B cell (primary cell): ENCODE data around the gene CACNA1D. TPM values are rescaled to one million over a fixed set of nuclear protein-coding genes. Genes with fewer than 3 reads are reported as not detected.

Experiments used
- ATAC-seq: fragments of 200-7000 bp; cut with Tn5 transposase; one replicate; pipeline ENCODE4 v1.10.0; 2021; ENCODE audit warnings: low read depth, mild to moderate bottlenecking, moderate number of reproducible peaks, moderate library complexity
- CTCF ChIA-PET: fragments of 350-600 bp; sonication (Branson Sonifier 250); formaldehyde crosslinking; loops from one replicate; lab custom pipeline; 2021; ENCODE audit warnings: antibody characterized with exemption, inconsistent platforms; lab: Charles Lee
- POLR2A ChIA-PET: fragments of 350-600 bp; sonication (Branson Sonifier 250); formaldehyde crosslinking; loops from one replicate; lab custom pipeline; 2021; ENCODE audit warnings: antibody characterized with exemption; lab: Charles Lee
- DNase-seq: peaks from one replicate; pipeline ENCODE4 v3.0.0; 2013
- H2AFZ ChIP-seq: 2 replicates; pipeline ENCODE4 v1.6.1; 2012; ENCODE audit warnings: mild to moderate bottlenecking, low read depth, low read length; ENCODE audit not compliant: insufficient read depth, poor library complexity, severe bottlenecking
- H3K27ac ChIP-seq, 2 donors: 1 replicate in 1 of 2; 2 replicates in 1 of 2; pipeline ENCODE4 v1.5.1; 2012 to 2013; ENCODE audit warnings: low read length in 2 of 2, mild to moderate bottlenecking in 2 of 2, moderate library complexity in 1 of 2
- H3K27me3 ChIP-seq, 4 experiments: fragments of 200-600 bp in 1 of 4; sonication (generic) in 1 of 4; replicated peaks in 1 of 4; 1 replicate in 2 of 4; 2 replicates in 2 of 4; pipeline versions ENCODE4 v1.6.1 to v1.7.0; 2013 to 2016; ENCODE audit warnings: low read length in 3 of 4, mild to moderate bottlenecking in 2 of 4, mixed read lengths in 1 of 4, moderate library complexity in 1 of 4; ENCODE audit not compliant: insufficient read depth in 4 of 4, control insufficient read depth in 3 of 4; ENCODE audit errors: control extremely low read depth in 1 of 4
- H3K36me3 ChIP-seq, 2 experiments: replicated peaks in 1 of 2; 1 replicate in 1 of 2; 2 replicates in 1 of 2; pipeline versions ENCODE4 v1.6.1 to v1.7.1; 2013; ENCODE audit warnings: low read length in 1 of 2; ENCODE audit not compliant: insufficient read depth in 2 of 2, control insufficient read depth in 1 of 2; ENCODE audit errors: control extremely low read depth in 1 of 2, extremely low read depth in 1 of 2
- H3K4me1 ChIP-seq, 2 donors: fragments of 200-600 bp in 1 of 2; sonication (generic) in 1 of 2; 1 replicate in 1 of 2; 2 replicates in 1 of 2; pipeline versions ENCODE4 v1.5.1 to v1.6.1; 2013 to 2017; ENCODE audit warnings: low read length in 2 of 2; ENCODE audit not compliant: control insufficient read depth in 2 of 2, insufficient read depth in 2 of 2
- H3K4me2 ChIP-seq: replicated peaks from 2 replicates; pipeline ENCODE3; 2012; ENCODE audit warnings: mild to moderate bottlenecking, low read depth, low read length; ENCODE audit not compliant: poor library complexity, severe bottlenecking
- H3K4me3 ChIP-seq, 5 experiments: fragments of 200-600 bp in 1 of 5; sonication (generic) in 1 of 5; 1 replicate in 3 of 5; 2 replicates in 2 of 5; pipeline versions ENCODE4 v1.5.1 to v1.7.0; 2011 to 2016; ENCODE audit warnings: low read length in 4 of 5, mild to moderate bottlenecking in 4 of 5, low read depth in 2 of 5, control low read depth in 1 of 5, moderate library complexity in 1 of 5; ENCODE audit not compliant: insufficient read depth in 1 of 5; ENCODE audit errors: control extremely low read depth in 1 of 5, extremely low read depth in 1 of 5
- H3K79me2 ChIP-seq: fragments of 200-600 bp; sonication (generic); one replicate; pipeline ENCODE4 v1.6.0; 2016; ENCODE audit warnings: low read length; ENCODE audit not compliant: control insufficient read depth, insufficient read depth
- H3K9ac ChIP-seq: fragments of 200-600 bp; sonication (generic); 2 replicates; pipeline ENCODE4 v1.6.1; 2017; ENCODE audit warnings: mild to moderate bottlenecking, low read length, moderate library complexity
- H3K9me3 ChIP-seq, 3 donors: one replicate each; pipeline versions ENCODE4 v1.6.1 to v1.7.1; 2013; ENCODE audit warnings: low read length in 2 of 3; ENCODE audit not compliant: control insufficient read depth in 2 of 3, insufficient read depth in 1 of 3; ENCODE audit errors: control extremely low read depth in 1 of 3
- H4K20me1 ChIP-seq: 2 replicates; pipeline ENCODE4 v1.6.0; 2012; ENCODE audit warnings: mild to moderate bottlenecking, low read length; ENCODE audit not compliant: insufficient read depth, control insufficient read depth, poor library complexity, severe bottlenecking
- H3K27ac Mint-ChIP-seq: one replicate; pipeline ENCODE4 v1.8.0; 2021; ENCODE audit warnings: mixed read lengths
- H3K27me3 Mint-ChIP-seq: one replicate; pipeline ENCODE4 v1.8.0; 2021; ENCODE audit warnings: mixed read lengths
- H3K4me1 Mint-ChIP-seq: one replicate; pipeline ENCODE4 v1.8.0; 2021; ENCODE audit warnings: mixed read lengths
- H3K4me3 Mint-ChIP-seq: one replicate; pipeline ENCODE4 v1.8.0; 2021; ENCODE audit warnings: mixed read lengths
- H3K9me3 Mint-ChIP-seq: one replicate; pipeline ENCODE4 v1.8.0; 2022; ENCODE audit warnings: mixed read lengths; ENCODE audit not compliant: insufficient read depth
- EZH2 ChIP-seq: IDR thresholded peaks from 2 replicates; pipeline ENCODE4 v1.6.1; 2012; ENCODE audit warnings: borderline replicate concordance, low read depth, mild to moderate bottlenecking, moderate library complexity, low read length; ENCODE audit not compliant: insufficient read depth, poor library complexity, severe bottlenecking
- WGBS: methylation state at CpG from one replicate; pipeline ENCODE4 v1.1.5; 2013; ENCODE audit warnings: missing lambda C conversion rate; ENCODE audit not compliant: insufficient coverage; 5-methylcytosine and 5-hydroxymethylcytosine counted together
- intact Hi-C: fragments of 100-400 bp; cut with micrococcal nuclease; formaldehyde crosslinking; loops from one replicate; pipeline ENCODE4 v1.10.0; 2022
- polyA plus RNA-seq: library from polyadenylated mRNA; depleted of rRNA; stranded (reverse); fragments of >200 nt; gene quantifications from 2 replicates; pipeline ENCODE4 v1.2.3, GENCODE V29; 2012
- total RNA-seq, 2 donors: library from RNA; stranded (reverse); fragments of 120-200 nt in 1 of 2; gene quantifications; 1 replicate in 1 of 2; 2 replicates in 1 of 2; pipeline versions ENCODE4 v1.2.3 to v1.2.4, GENCODE V29; 2013 to 2022
- TF ChIP-seq, protein P1 (sequence below): fragments of 200-600 bp; IDR thresholded peaks from one replicate; pipeline ENCODE4 v1.8.0; 2022; ENCODE audit warnings: antibody characterized with exemption, mild to moderate bottlenecking

Gene CACNA1D
- total and polyA plus RNA-seq, 2 donors (not counting 1 experiment from before 2014, with no cell fraction given) = 0.06 to 0.07 TPM

DNA sequence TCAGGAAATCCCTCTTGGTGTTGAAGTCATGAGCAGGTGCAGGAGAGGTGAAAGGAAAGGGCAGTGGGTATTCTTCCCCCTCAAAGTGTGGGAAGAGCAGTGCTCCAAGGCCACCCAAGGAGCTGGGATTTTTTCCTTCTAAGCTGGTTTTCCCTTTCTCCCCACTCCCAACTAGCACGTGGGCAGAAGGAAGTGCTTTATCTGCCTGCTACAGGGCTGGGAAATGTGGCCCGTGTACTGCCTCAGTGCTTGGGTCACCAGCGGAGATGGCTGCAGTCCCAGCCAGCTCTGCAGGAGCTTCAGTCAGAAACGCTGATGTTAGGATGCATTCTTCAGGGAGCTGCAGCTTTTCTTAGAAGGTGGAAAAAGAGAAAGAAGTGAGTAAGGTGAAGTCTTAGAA is 99.2 kb downstream of the CACNA1D start:
- ChIA-PET CTCF (no interaction called here), POLR2A (no interaction called here)
- Histone ChIP-seq H3K9me3 (no peaks in the 10 kb centered on the region), H3K36me3 (no peaks in the 10 kb centered on the region), H3K9ac (no peak overlapping the region), H3K79me2 (no peaks in the 10 kb centered on the region), H3K4me1 (peaks cover 0 to 11% of the 10 kb centered on the region in 2 donors), H3K27ac (no peak overlapping the region), H3K4me2 (no peak overlapping the region), H3K4me3 (no peak overlapping the region), H2AFZ (no peak overlapping the region), H4K20me1 (no peaks in the 10 kb centered on the region), H3K27me3 (no peaks in the 10 kb centered on the region)
- intact Hi-C loops = no loop called here
- DNase-seq (no peak), ATAC-seq (no peak)
- Mint-ChIP-seq H3K4me1 (peaks cover 15% of the 10 kb centered on the region), H3K9me3 (no peaks in the 10 kb centered on the region), H3K27me3 (no peaks in the 10 kb centered on the region), H3K27ac (no peak overlapping the region), H3K4me3 (no peak overlapping the region)
- TF ChIP-seq, protein P1, sequence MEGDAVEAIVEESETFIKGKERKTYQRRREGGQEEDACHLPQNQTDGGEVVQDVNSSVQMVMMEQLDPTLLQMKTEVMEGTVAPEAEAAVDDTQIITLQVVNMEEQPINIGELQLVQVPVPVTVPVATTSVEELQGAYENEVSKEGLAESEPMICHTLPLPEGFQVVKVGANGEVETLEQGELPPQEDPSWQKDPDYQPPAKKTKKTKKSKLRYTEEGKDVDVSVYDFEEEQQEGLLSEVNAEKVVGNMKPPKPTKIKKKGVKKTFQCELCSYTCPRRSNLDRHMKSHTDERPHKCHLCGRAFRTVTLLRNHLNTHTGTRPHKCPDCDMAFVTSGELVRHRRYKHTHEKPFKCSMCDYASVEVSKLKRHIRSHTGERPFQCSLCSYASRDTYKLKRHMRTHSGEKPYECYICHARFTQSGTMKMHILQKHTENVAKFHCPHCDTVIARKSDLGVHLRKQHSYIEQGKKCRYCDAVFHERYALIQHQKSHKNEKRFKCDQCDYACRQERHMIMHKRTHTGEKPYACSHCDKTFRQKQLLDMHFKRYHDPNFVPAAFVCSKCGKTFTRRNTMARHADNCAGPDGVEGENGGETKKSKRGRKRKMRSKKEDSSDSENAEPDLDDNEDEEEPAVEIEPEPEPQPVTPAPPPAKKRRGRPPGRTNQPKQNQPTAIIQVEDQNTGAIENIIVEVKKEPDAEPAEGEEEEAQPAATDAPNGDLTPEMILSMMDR = no peak
- no peak for TF ChIP-seq EZH2
- 67% methylated on average over 4 of the region's 4 CpGs for WGBS

DNA sequence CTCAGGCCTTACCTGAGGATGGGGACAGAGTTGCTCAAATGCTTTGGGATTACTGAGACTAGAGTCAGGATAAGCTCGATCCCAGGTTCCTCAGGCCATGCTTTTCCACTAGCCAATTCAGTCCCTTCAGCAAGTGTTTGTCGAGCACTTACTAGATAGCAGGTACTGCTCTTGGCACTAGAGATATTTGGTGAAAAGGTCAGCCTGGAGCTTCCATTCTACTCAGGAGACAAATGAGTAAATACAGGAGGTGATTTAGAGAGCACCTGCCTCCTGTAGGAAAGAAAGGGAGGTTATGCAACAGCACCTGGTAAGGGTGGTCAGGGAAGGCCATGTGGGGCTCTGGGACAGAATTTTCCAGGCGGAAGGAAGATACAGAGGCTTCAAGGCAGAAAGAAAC is 99.9 kb downstream of the CACNA1D start:
- 100% methylated on average over 2 of the region's 3 CpGs for WGBS
- POLR2A ChIA-PET = no interaction called here

More for the DNA sequence above, 99.9 kb downstream of the CACNA1D start:
- H3K4me2 ChIP-seq = no peak overlapping the region
- H3K27me3 ChIP-seq = no peaks in the 10 kb centered on the region
- no peak for DNase-seq
- H3K4me1 Mint-ChIP-seq = peaks cover 15% of the 10 kb centered on the region
- H3K27ac Mint-ChIP-seq = no peak overlapping the region
- TF ChIP-seq EZH2 = no peak
- TF ChIP-seq, protein P1 = no peak
- H3K9me3 Mint-ChIP-seq = no peaks in the 10 kb centered on the region
- H3K27me3 Mint-ChIP-seq = no peaks in the 10 kb centered on the region
- H3K27ac ChIP-seq = no peak overlapping the region
- no peaks in the 10 kb centered on the region for H3K79me2 ChIP-seq
- H2AFZ ChIP-seq = no peak overlapping the region
- H3K9ac ChIP-seq = no peak overlapping the region
- no peak for ATAC-seq
- intact Hi-C loops = no loop called here
- no peaks in the 10 kb centered on the region for H3K36me3 ChIP-seq
- no peaks in the 10 kb centered on the region for H4K20me1 ChIP-seq
- no peak overlapping the region for H3K4me3 Mint-ChIP-seq
- peaks cover 0 to 11% of the 10 kb centered on the region in 2 donors for H3K4me1 ChIP-seq
- no peak overlapping the region for H3K4me3 ChIP-seq
- no peaks in the 10 kb centered on the region for H3K9me3 ChIP-seq
- CTCF ChIA-PET = no interaction called here
